Upper lobe of left lung (tissue), 6 donors: ENCODE data around the gene BRPF3. TPM values are rescaled to one million over a fixed set of nuclear protein-coding genes. Genes with fewer than 3 reads are reported as not detected.

Source experiments
- ATAC-seq, 2 donors: fragments of 200-7000 bp; cut with Tn5 transposase; one replicate each; pipeline ENCODE4 v1.9.1; 2022; ENCODE audit warnings: mild to moderate bottlenecking in 2 of 2, moderate library complexity in 2 of 2; ENCODE audit not compliant: low FRiP score in 2 of 2
- DNase-seq, 2 donors: peaks; one replicate each; pipeline ENCODE4 v3.0.0-alpha.2; 2019 to 2020
- H3K27ac ChIP-seq, 4 donors: fragments of 200-600 bp; sonication (generic); one replicate each; pipeline ENCODE4 v1.5.1; 2016 to 2019
- H3K27me3 ChIP-seq, 4 donors: fragments of 200-600 bp; sonication (generic); one replicate each; pipeline ENCODE4 v1.5.1; 2017 to 2019
- H3K36me3 ChIP-seq, 4 donors: fragments of 200-600 bp; sonication (generic); one replicate each; pipeline ENCODE4 v1.5.1; 2016 to 2019
- H3K4me1 ChIP-seq, 4 donors: fragments of 200-600 bp; sonication (generic); one replicate each; pipeline ENCODE4 v1.5.1; 2018 to 2019
- H3K4me3 ChIP-seq, 4 donors: fragments of 200-600 bp; sonication (generic); one replicate each; pipeline ENCODE4 v1.5.1; 2017 to 2019; ENCODE audit warnings: mild to moderate bottlenecking in 2 of 4, moderate library complexity in 1 of 4
- H3K9me3 ChIP-seq, 4 donors: fragments of 200-600 bp; sonication (generic); one replicate each; pipeline ENCODE4 v1.5.1; 2018 to 2019
- EP300 ChIP-seq, 4 donors: sonication (generic); formaldehyde crosslinking; IDR thresholded peaks; one replicate each; pipeline ENCODE4 v1.5.1; 2017; ENCODE audit warnings: antibody characterized with exemption in 4 of 4, control low read depth in 2 of 4
- POLR2A ChIP-seq, 4 donors: fragments of 450-650 bp; IDR thresholded peaks; one replicate each; pipeline ENCODE4 v1.5.1; 2016 to 2017; ENCODE audit warnings: antibody characterized with exemption in 4 of 4, mild to moderate bottlenecking in 2 of 4
- POLR2AphosphoS5 ChIP-seq, 2 donors: sonication (generic); formaldehyde crosslinking; IDR thresholded peaks; one replicate each; pipeline ENCODE4 v1.5.1; 2017; ENCODE audit warnings: antibody characterized with exemption in 2 of 2
- WGBS, 2 donors: methylation state at CpG; one replicate each; pipeline ENCODE4 v1.1.5; 2017 to 2018; 5-methylcytosine and 5-hydroxymethylcytosine counted together
- total RNA-seq, 6 donors: library from RNA; depleted of rRNA in 4 of 6; stranded (reverse); fragments of >200 nt in 4 of 6; gene quantifications; one replicate each; pipeline versions ENCODE4 v1.1.0 to v1.2.1, GENCODE V29; 2016 to 2021
- TF ChIP-seq, protein P1 (sequence below), 6 experiments: fragments of 450-650 bp in 4 of 6; fragments of 200-600 bp in 2 of 6; sonication (generic) in 2 of 6; IDR thresholded peaks; one replicate each; pipeline ENCODE4 v1.5.1; 2016 to 2019; ENCODE audit warnings: antibody characterized with exemption in 6 of 6
- donor health status: DM: no; HTN: no; CAD: no; lungs with moderate emphysema.
- donor health status: DM: no; HTN: yes; CAD: no; lungs with severe emphysema.

Gene BRPF3
- total RNA-seq, 6 donors from 2014 or later, result 23.7 to 37.4 (median 33.4) TPM

GRCh38 chr6:36245572-36246061 is 49.1 kb downstream of the BRPF3 start:
- H3K4me3 ChIP-seq, result no peak overlapping the region
- H3K9me3 ChIP-seq, result no peaks in the 10 kb centered on the region
- ATAC-seq (peak in 1 of 2 donors; percentile 34), DNase-seq (no peak)
- no peaks in the 10 kb centered on the region for H3K27me3 ChIP-seq
- no peaks in the 10 kb centered on the region for H3K36me3 ChIP-seq
- WGBS, 2 donors, result 73 to 83% methylated on average over 2 to 8 of the region's 8 CpGs
- TF ChIP-seq EP300 (IDR thresholded peaks at IDR 0.05), result no peak
- TF ChIP-seq POLR2A (IDR thresholded peaks at IDR 0.05), result no peak
- TF ChIP-seq, protein P1, sequence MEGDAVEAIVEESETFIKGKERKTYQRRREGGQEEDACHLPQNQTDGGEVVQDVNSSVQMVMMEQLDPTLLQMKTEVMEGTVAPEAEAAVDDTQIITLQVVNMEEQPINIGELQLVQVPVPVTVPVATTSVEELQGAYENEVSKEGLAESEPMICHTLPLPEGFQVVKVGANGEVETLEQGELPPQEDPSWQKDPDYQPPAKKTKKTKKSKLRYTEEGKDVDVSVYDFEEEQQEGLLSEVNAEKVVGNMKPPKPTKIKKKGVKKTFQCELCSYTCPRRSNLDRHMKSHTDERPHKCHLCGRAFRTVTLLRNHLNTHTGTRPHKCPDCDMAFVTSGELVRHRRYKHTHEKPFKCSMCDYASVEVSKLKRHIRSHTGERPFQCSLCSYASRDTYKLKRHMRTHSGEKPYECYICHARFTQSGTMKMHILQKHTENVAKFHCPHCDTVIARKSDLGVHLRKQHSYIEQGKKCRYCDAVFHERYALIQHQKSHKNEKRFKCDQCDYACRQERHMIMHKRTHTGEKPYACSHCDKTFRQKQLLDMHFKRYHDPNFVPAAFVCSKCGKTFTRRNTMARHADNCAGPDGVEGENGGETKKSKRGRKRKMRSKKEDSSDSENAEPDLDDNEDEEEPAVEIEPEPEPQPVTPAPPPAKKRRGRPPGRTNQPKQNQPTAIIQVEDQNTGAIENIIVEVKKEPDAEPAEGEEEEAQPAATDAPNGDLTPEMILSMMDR (IDR thresholded peaks at IDR 0.05), result no peak
- no peak for TF ChIP-seq POLR2AphosphoS5 (IDR thresholded peaks at IDR 0.05)
- no peak overlapping the region for H3K27ac ChIP-seq
- peaks cover 0 to 7% (median 5%) of the 10 kb centered on the region in 4 donors for H3K4me1 ChIP-seq

- Histone ChIP-seq H3K27ac (peak overlapping the region in 1 of 4 donors; percentile 48), H3K27me3 (no peaks in the 10 kb centered on the region), H3K9me3 (no peaks in the 10 kb centered on the region), H3K36me3 (no peaks in the 10 kb centered on the region), H3K4me3 (no peak overlapping the region), H3K4me1 (peaks cover 0 to 7% (median 5%) of the 10 kb centered on the region in 4 donors)
- TF ChIP-seq, protein P1 (IDR thresholded peaks at IDR 0.05), result no peak
- TF ChIP-seq POLR2AphosphoS5 (IDR thresholded peaks at IDR 0.05) (no peak), EP300 (IDR thresholded peaks at IDR 0.05) (no peak), POLR2A (IDR thresholded peaks at IDR 0.05) (no peak)
- WGBS, 2 donors, result 86 to 88% methylated on average over 22 of the region's 22 CpGs
- DNase-seq, result peak in 1 of 2 donors; percentile 45
- ATAC-seq, result no peak
Measured at GRCh38 chr6:36246506-36247268, 50.1 kb downstream of the BRPF3 start.

- WGBS, 2 donors, result 78 to 89% methylated on average over 6 of the region's 6 CpGs
- ATAC-seq, result peak in 1 of 2 donors; percentile 45
- Histone ChIP-seq H3K4me1 (peaks cover 0 to 7% (median 5%) of the 10 kb centered on the region in 4 donors), H3K9me3 (no peaks in the 10 kb centered on the region), H3K27ac (peak overlapping the region in 3 of 4 donors; percentile 45 to 70 (median 48)), H3K4me3 (no peak overlapping the region), H3K36me3 (no peaks in the 10 kb centered on the region), H3K27me3 (no peaks in the 10 kb centered on the region)
- no peak for DNase-seq
- TF ChIP-seq POLR2AphosphoS5 (IDR thresholded peaks at IDR 0.05) (no peak), POLR2A (IDR thresholded peaks at IDR 0.05) (no peak), EP300 (IDR thresholded peaks at IDR 0.05) (no peak)
- TF ChIP-seq, protein P1 (IDR thresholded peaks at IDR 0.05), result no peak
Measured at GRCh38 chr6:36247693-36248092, 51.1 kb downstream of the BRPF3 start.

DNA sequence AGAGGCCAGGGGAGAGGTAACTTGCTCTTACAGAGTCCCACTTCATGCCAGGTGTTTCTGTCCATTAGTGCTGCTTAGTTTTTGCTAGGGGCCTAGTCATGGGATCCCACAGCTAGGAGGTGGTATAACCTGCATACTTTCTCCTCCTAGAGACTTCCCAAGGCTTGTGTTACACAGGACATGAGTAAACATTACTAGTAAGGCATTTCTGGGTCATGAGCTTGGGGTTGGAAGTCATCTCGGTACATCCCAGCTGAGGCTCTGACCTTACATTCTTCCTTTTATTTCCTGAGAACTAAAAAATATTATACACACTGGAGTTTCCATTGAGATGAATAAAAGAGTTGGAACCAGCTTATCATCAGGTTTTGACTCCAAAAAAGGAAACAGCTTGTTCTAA is 52.4 kb downstream of the BRPF3 start:
- no peak for DNase-seq
- H3K4me1 ChIP-seq, result peaks cover 0 to 7% (median 5%) of the 10 kb centered on the region in 4 donors
- no peaks in the 10 kb centered on the region for H3K36me3 ChIP-seq
- peak overlapping the region in 1 of 4 donors; percentile 45 for H3K27ac ChIP-seq
- no peaks in the 10 kb centered on the region for H3K9me3 ChIP-seq
- no peak for ATAC-seq
- no peak overlapping the region for H3K4me3 ChIP-seq
- H3K27me3 ChIP-seq, result no peaks in the 10 kb centered on the region
- 69 to 77% methylated on average over 1 of the region's 1 CpG for WGBS, 2 donors
- TF ChIP-seq EP300 (IDR thresholded peaks at IDR 0.05) (no peak), POLR2A (IDR thresholded peaks at IDR 0.05) (no peak), POLR2AphosphoS5 (IDR thresholded peaks at IDR 0.05) (no peak)
- TF ChIP-seq, protein P1 (IDR thresholded peaks at IDR 0.05), result no peak
